Lung (tissue), 12 donors: Measurements from ENCODE around the gene MORN2. TPM values are rescaled to one million over a fixed set of nuclear protein-coding genes. Genes with fewer than 3 reads are reported as not detected.
A peak's percentile ranks its signal among the peaks of the same experiment; 100 is the strongest.

Experiments used
- ATAC-seq: fragments of 200-7000 bp; cut with Tn5 transposase; one replicate; pipeline ENCODE4 v1.9.1; 2020; ENCODE audit warnings: moderate number of reproducible peaks; ENCODE audit not compliant: insufficient read depth, low FRiP score
- DNase-seq, 3 donors: peaks; one replicate each; pipeline ENCODE4 v3.0.0-alpha.2; 2013 to 2017
- H3K27ac ChIP-seq, 2 donors: one replicate each; pipeline ENCODE4 v1.5.1; 2013; ENCODE audit warnings: mild to moderate bottlenecking in 2 of 2, moderate library complexity in 2 of 2, control low read depth in 1 of 2, inconsistent platforms in 1 of 2, low read depth in 1 of 2, low read length in 1 of 2
- H3K27me3 ChIP-seq, 3 donors: one replicate each; pipeline ENCODE4 v1.5.1; 2013; ENCODE audit warnings: low read length in 2 of 3; ENCODE audit not compliant: control insufficient read depth in 3 of 3, insufficient read depth in 3 of 3
- H3K36me3 ChIP-seq, 4 donors: one replicate each; pipeline ENCODE4 v1.5.1; 2013; ENCODE audit warnings: low read length in 4 of 4, mild to moderate bottlenecking in 1 of 4, moderate library complexity in 1 of 4; ENCODE audit not compliant: control insufficient read depth in 4 of 4, insufficient read depth in 4 of 4
- H3K4me1 ChIP-seq, 5 donors: one replicate each; pipeline ENCODE4 v1.5.1; 2013; ENCODE audit warnings: low read length in 5 of 5, mild to moderate bottlenecking in 2 of 5, moderate library complexity in 1 of 5; ENCODE audit not compliant: control insufficient read depth in 5 of 5, insufficient read depth in 5 of 5
- H3K4me3 ChIP-seq: one replicate; pipeline ENCODE4 v1.5.1; 2013; ENCODE audit warnings: mild to moderate bottlenecking, control low read depth, moderate library complexity
- H3K9ac ChIP-seq, 2 donors: one replicate each; pipeline ENCODE4 v1.5.1; 2013; ENCODE audit warnings: low read length in 2 of 2, control low read depth in 1 of 2; ENCODE audit not compliant: insufficient read depth in 1 of 2
- H3K9me3 ChIP-seq, 4 donors: one replicate each; pipeline ENCODE4 v1.5.1; 2013; ENCODE audit warnings: low read length in 3 of 4, mild to moderate bottlenecking in 1 of 4, moderate library complexity in 1 of 4; ENCODE audit not compliant: control insufficient read depth in 4 of 4, insufficient read depth in 3 of 4
- WGBS, 2 donors: extraction: QIAGEN DNeasy Blood & Tissue Kit; methylation state at CpG; one replicate each; pipeline ENCODE4 v1.1.7; 2013; 5-methylcytosine and 5-hydroxymethylcytosine counted together
- polyA plus RNA-seq, 2 donors: library from polyadenylated mRNA; stranded (reverse); fragments of 200-250 nt; gene quantifications; one replicate each; pipeline ENCODE4 v1.2.1, GENCODE V29; 2013
- total RNA-seq, 2 donors: library from RNA; depleted of rRNA in 1 of 2; stranded (reverse); fragments of >200 nt in 1 of 2; gene quantifications; one replicate each; pipeline ENCODE4 v1.2.1, GENCODE V29; 2014 to 2021
- TF ChIP-seq, protein P1 (sequence below): IDR thresholded peaks from 2 replicates; pipeline ENCODE4 v1.5.1; 2012; ENCODE audit warnings: mild to moderate bottlenecking; ENCODE audit errors: control extremely low read depth, extremely low read depth
- donor health status: control.
- donor health status: control.
- donor health status: Bipolar disorder and iron deficiency.
- donor health status: healthy.
- donor health status: DM: yes; HTN: yes; CAD: no.

MORN2 gene
- total and polyA plus RNA-seq, 4 donors: 28.1 to 60.7 (median 30.7) TPM

DNA sequence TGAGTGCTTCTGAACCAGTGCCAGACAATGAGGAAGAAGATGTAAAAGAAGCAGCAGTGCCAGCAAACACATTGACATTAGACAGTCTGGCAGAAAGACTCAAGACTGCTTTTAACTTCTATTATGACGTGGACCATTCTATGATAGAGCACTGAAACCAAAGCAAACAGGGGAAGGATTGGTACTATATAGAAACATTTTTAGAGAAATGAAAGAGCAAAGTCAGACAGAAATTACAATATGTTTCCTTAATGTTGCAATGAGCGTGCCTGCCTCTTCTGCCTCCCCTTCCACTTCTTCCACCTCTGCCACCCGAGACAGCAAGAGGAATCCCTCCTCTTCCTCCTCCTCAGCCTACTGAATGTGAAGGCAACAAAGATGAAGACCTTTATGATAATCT is 39.8 kb upstream of the MORN2 start:
- Histone ChIP-seq H3K36me3 (peaks cover 4 to 24% (median 16%) of the 10 kb centered on the region in 4 donors), H3K4me3 (no peak overlapping the region), H3K9me3 (no peaks in the 10 kb centered on the region), H3K27ac (no peak overlapping the region), H3K27me3 (no peaks in the 10 kb centered on the region), H3K4me1 (no peaks in the 10 kb centered on the region), H3K9ac (no peak overlapping the region)
- DNase-seq (peak in 1 of 3 donors; percentile 4), ATAC-seq (peak; percentile 17)
- TF ChIP-seq, protein P1, sequence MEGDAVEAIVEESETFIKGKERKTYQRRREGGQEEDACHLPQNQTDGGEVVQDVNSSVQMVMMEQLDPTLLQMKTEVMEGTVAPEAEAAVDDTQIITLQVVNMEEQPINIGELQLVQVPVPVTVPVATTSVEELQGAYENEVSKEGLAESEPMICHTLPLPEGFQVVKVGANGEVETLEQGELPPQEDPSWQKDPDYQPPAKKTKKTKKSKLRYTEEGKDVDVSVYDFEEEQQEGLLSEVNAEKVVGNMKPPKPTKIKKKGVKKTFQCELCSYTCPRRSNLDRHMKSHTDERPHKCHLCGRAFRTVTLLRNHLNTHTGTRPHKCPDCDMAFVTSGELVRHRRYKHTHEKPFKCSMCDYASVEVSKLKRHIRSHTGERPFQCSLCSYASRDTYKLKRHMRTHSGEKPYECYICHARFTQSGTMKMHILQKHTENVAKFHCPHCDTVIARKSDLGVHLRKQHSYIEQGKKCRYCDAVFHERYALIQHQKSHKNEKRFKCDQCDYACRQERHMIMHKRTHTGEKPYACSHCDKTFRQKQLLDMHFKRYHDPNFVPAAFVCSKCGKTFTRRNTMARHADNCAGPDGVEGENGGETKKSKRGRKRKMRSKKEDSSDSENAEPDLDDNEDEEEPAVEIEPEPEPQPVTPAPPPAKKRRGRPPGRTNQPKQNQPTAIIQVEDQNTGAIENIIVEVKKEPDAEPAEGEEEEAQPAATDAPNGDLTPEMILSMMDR: no peak
- 34 to 80% methylated on average over 3 of the region's 3 CpGs for WGBS, 2 donors

DNA sequence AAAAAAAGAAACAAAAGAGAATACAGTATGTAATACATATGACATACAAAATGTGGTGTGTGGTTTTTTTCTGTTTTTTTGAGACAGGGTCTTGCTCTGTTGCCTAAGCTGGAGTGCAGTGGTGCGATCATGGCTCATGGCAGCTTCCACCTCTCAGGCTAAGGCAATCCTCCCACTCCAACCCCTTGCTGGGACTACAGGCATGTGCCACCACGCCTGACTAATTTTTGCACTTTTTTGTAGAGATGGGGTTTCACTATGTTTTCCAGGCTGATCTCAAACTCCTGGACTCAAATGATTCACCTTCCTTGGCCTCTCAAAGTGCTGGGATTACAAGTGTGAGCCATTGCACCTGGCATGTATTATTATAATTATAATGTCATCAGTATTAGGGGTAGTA is 39.0 kb upstream of the MORN2 start:
- H3K27ac ChIP-seq: no peak overlapping the region
- TF ChIP-seq, protein P1: no peak
- H3K4me3 ChIP-seq: no peak overlapping the region
- no peaks in the 10 kb centered on the region for H3K27me3 ChIP-seq
- DNase-seq (no peak), ATAC-seq (no peak)
- H3K9me3 ChIP-seq: no peaks in the 10 kb centered on the region
- H3K36me3 ChIP-seq: peaks cover 7 to 28% (median 21%) of the 10 kb centered on the region in 4 donors
- H3K4me1 ChIP-seq: no peaks in the 10 kb centered on the region
- 75 to 79% methylated on average over 2 of the region's 2 CpGs for WGBS, 2 donors
- no peak overlapping the region for H3K9ac ChIP-seq

DNA sequence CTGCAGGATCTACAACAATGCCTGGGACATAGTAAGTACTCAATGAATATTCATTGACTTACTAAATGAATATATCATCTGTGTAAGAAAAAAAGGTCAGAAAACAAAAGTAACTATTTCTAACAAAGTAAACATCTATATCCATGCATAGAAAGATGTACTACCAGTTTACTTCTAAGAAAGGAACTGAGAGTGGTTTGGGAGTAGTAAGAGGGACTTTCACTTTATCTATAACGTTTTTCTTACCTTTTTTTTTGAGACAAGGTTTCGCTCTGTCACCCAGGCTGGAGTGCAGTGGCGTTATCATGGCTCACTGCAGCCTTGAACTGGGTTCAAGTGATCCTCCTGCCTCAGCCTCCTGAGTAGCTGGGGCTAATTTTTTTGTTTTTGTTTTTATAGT is 25.7 kb upstream of the MORN2 start:
- no peak for ATAC-seq

More for the DNA sequence above, 25.7 kb upstream of the MORN2 start:
- Histone ChIP-seq H3K4me3 (no peak overlapping the region), H3K27ac (no peak overlapping the region), H3K9me3 (no peaks in the 10 kb centered on the region), H3K27me3 (no peaks in the 10 kb centered on the region), H3K4me1 (no peaks in the 10 kb centered on the region), H3K9ac (no peak overlapping the region), H3K36me3 (peaks cover 5 to 23% (median 16%) of the 10 kb centered on the region in 4 donors)
- DNase-seq: no peak
- TF ChIP-seq, protein P1: no peak
- WGBS, 2 donors: 87 to 90% methylated on average over 3 of the region's 3 CpGs
